Natural killer cell (primary cell): ENCODE data around the gene DRC7. TPM values are rescaled to one million over a fixed set of nuclear protein-coding genes. Genes with fewer than 3 reads are reported as not detected.

Source experiments
- ATAC-seq, 3 donors: fragments of 150-1000 bp in 2 of 3; fragments of 200-7000 bp in 1 of 3; cut with Tn5 transposase; 1 replicate in 1 of 3; 2 replicates in 2 of 3; pipeline ENCODE4 v1.10.0; 2021; ENCODE audit warnings: mild to moderate bottlenecking in 2 of 3, moderate library complexity in 2 of 3
- DNase-seq, 2 donors: peaks; one replicate each; pipeline versions ENCODE4 v3.0.0 to v3.0.0-alpha.2; 2013 to 2021; ENCODE audit warnings: mixed read lengths in 1 of 2
- H3K27ac ChIP-seq: one replicate; pipeline ENCODE4 v1.5.1; 2013; ENCODE audit warnings: mild to moderate bottlenecking, low read length
- H3K27me3 ChIP-seq: one replicate; pipeline ENCODE4 v1.6.1; 2013; ENCODE audit warnings: low read length; ENCODE audit not compliant: control insufficient read depth, insufficient read depth
- H3K36me3 ChIP-seq: one replicate; pipeline ENCODE4 v1.6.1; 2013; ENCODE audit warnings: low read length; ENCODE audit not compliant: control insufficient read depth, insufficient read depth
- H3K4me1 ChIP-seq: one replicate; pipeline ENCODE4 v1.6.1; 2013; ENCODE audit warnings: low read length; ENCODE audit not compliant: control insufficient read depth, insufficient read depth
- H3K4me3 ChIP-seq: one replicate; pipeline ENCODE4 v1.5.1; 2013; ENCODE audit warnings: low read length
- H3K9me3 ChIP-seq: one replicate; pipeline ENCODE4 v1.6.1; 2013; ENCODE audit warnings: low read length; ENCODE audit not compliant: control insufficient read depth, insufficient read depth
- H3K27ac Mint-ChIP-seq, 2 donors: one replicate each; pipeline ENCODE4 v1.8.0; 2022; ENCODE audit warnings: mild to moderate bottlenecking in 2 of 2, mixed read lengths in 2 of 2, moderate library complexity in 1 of 2
- H3K27me3 Mint-ChIP-seq, 2 donors: one replicate each; pipeline ENCODE4 v1.8.0; 2022; ENCODE audit warnings: low read depth in 2 of 2, mixed read lengths in 2 of 2
- H3K36me3 Mint-ChIP-seq: one replicate; pipeline ENCODE4 v1.8.0; 2022; ENCODE audit warnings: mixed read lengths
- H3K4me1 Mint-ChIP-seq, 2 donors: one replicate each; pipeline ENCODE4 v1.8.0; 2022; ENCODE audit warnings: mixed read lengths in 2 of 2
- H3K4me3 Mint-ChIP-seq: one replicate; pipeline ENCODE4 v1.8.0; 2022; ENCODE audit warnings: mild to moderate bottlenecking, moderate library complexity, mixed read lengths
- H3K9me3 Mint-ChIP-seq, 2 donors: one replicate each; pipeline ENCODE4 v1.8.0; 2022; ENCODE audit warnings: mixed read lengths in 2 of 2
- CTCF ChIP-seq: fragments of 200-600 bp; IDR thresholded peaks from one replicate; pipeline ENCODE4 v1.8.0; 2022; ENCODE audit warnings: antibody characterized with exemption
- WGBS: methylation state at CpG from one replicate; pipeline ENCODE4 v1.1.7; 2013; ENCODE audit warnings: missing lambda C conversion rate; ENCODE audit not compliant: insufficient coverage; 5-methylcytosine and 5-hydroxymethylcytosine counted together
- intact Hi-C: fragments of 100-400 bp; cut with micrococcal nuclease; formaldehyde crosslinking; loops from one replicate; pipeline ENCODE4 v1.14.2; 2022
- total RNA-seq, 4 donors: library from RNA; stranded (reverse); fragments of 120-200 nt in 1 of 4; gene quantifications; one replicate each; pipeline versions ENCODE4 v1.2.3 to v1.2.4, GENCODE V29; 2013 to 2022

DRC7 gene
- total RNA-seq, 3 donors from 2014 or later (not counting 1 experiment from before 2014, with no cell fraction given) = 0.33 TPM; not detected in 2

GRCh38 chr16:57692636-57693035, 2.0 kb upstream of the DRC7 start:
- Mint-ChIP-seq H3K27ac (no peak overlapping the region), H3K9me3 (no peaks in the 10 kb centered on the region), H3K4me1 (peaks cover 20 to 26% of the 10 kb centered on the region in 2 donors), H3K4me3 (no peak overlapping the region), H3K36me3 (no peaks in the 10 kb centered on the region), H3K27me3 (no peaks in the 10 kb centered on the region)
- peaks cover 38% of the 10 kb centered on the region for H3K4me1 ChIP-seq
- intact Hi-C loops = no loop called here
- ATAC-seq (no peak), DNase-seq (no peak)
- H3K36me3 ChIP-seq = no peaks in the 10 kb centered on the region
- 68% methylated on average over 2 of the region's 2 CpGs for WGBS
- no peak for TF ChIP-seq CTCF
- H3K27ac ChIP-seq = no peak overlapping the region
- no peaks in the 10 kb centered on the region for H3K27me3 ChIP-seq
- no peaks in the 10 kb centered on the region for H3K9me3 ChIP-seq
- no peak overlapping the region for H3K4me3 ChIP-seq

GRCh38 chr16:57693550-57693949, 1.1 kb upstream of the DRC7 start:
- no peak for DNase-seq
- no peak overlapping the region for H3K27ac Mint-ChIP-seq
- WGBS = 91% methylated on average over 2 of the region's 4 CpGs

GRCh38 chr16:57694231-57694724, 328 bp upstream of the DRC7 start:
- Histone ChIP-seq H3K27me3 (no peaks in the 10 kb centered on the region), H3K27ac (no peak overlapping the region), H3K36me3 (no peaks in the 10 kb centered on the region), H3K4me3 (no peak overlapping the region), H3K4me1 (peaks cover 34% of the 10 kb centered on the region), H3K9me3 (no peaks in the 10 kb centered on the region)
- WGBS = 69% methylated on average over 10 of the region's 10 CpGs
- Mint-ChIP-seq H3K9me3 (no peaks in the 10 kb centered on the region), H3K4me1 (peaks cover 16 to 17% of the 10 kb centered on the region in 2 donors), H3K36me3 (no peaks in the 10 kb centered on the region), H3K27ac (peak overlapping the region in 1 of 2 donors; percentile 77), H3K4me3 (no peak overlapping the region), H3K27me3 (no peaks in the 10 kb centered on the region)
- intact Hi-C loops = no loop called here
- ATAC-seq (no peak), DNase-seq (no peak)
- TF ChIP-seq CTCF = no peak

More at GRCh38 chr16:57693550-57693949, 1.1 kb upstream of the DRC7 start:
- Histone ChIP-seq H3K4me1 (peaks cover 38% of the 10 kb centered on the region), H3K4me3 (no peak overlapping the region), H3K27me3 (no peaks in the 10 kb centered on the region), H3K27ac (no peak overlapping the region), H3K36me3 (no peaks in the 10 kb centered on the region), H3K9me3 (no peaks in the 10 kb centered on the region)
- ATAC-seq = no peak
- TF ChIP-seq CTCF = no peak
- Mint-ChIP-seq H3K9me3 (no peaks in the 10 kb centered on the region), H3K4me1 (peaks cover 20 to 21% of the 10 kb centered on the region in 2 donors), H3K27me3 (no peaks in the 10 kb centered on the region), H3K36me3 (no peaks in the 10 kb centered on the region), H3K4me3 (no peak overlapping the region)
- intact Hi-C loops = no loop called here

GRCh38 chr16:57695680-57696069, 1.1 kb downstream of the DRC7 start:
- ATAC-seq = no peak
- Mint-ChIP-seq H3K9me3 (no peaks in the 10 kb centered on the region), H3K27me3 (no peaks in the 10 kb centered on the region), H3K36me3 (no peaks in the 10 kb centered on the region), H3K27ac (no peak overlapping the region), H3K4me1 (peaks cover 4 to 6% of the 10 kb centered on the region in 2 donors), H3K4me3 (no peak overlapping the region)
- WGBS = 73% methylated on average over 4 of the region's 5 CpGs
- no peak for TF ChIP-seq CTCF
- Histone ChIP-seq H3K27ac (no peak overlapping the region), H3K4me1 (peaks cover 20% of the 10 kb centered on the region), H3K4me3 (no peak overlapping the region), H3K27me3 (no peaks in the 10 kb centered on the region), H3K36me3 (no peaks in the 10 kb centered on the region), H3K9me3 (no peaks in the 10 kb centered on the region)
- intact Hi-C loops = no loop called here
- DNase-seq = no peak
